HFFc6 (cell line): ENCODE measurements around the gene IL10RA. TPM values are rescaled to one million over a fixed set of nuclear protein-coding genes. Genes with fewer than 3 reads are reported as not detected.

Experiments
- DNase-seq: peaks from one replicate; pipeline ENCODE4 v3.0.0-alpha.2; 2018
- H3K27ac Mint-ChIP-seq: 2 replicates; pipeline ENCODE4 v1.8.0; 2020; ENCODE audit warnings: mild to moderate bottlenecking, mixed read lengths
- H3K27me3 Mint-ChIP-seq: 2 replicates; pipeline ENCODE4 v1.8.0; 2021; ENCODE audit warnings: mild to moderate bottlenecking, moderate library complexity, mixed read lengths; ENCODE audit not compliant: insufficient read depth
- H3K36me3 Mint-ChIP-seq: 2 replicates; pipeline ENCODE4 v1.8.0; 2021; ENCODE audit warnings: low read depth, mixed read lengths
- H3K4me1 Mint-ChIP-seq: 2 replicates; pipeline ENCODE4 v1.8.0; 2020; ENCODE audit warnings: low read depth, mixed read lengths
- H3K4me3 Mint-ChIP-seq: 2 replicates; pipeline ENCODE4 v1.8.0; 2020; ENCODE audit warnings: mild to moderate bottlenecking, moderate library complexity, mixed read lengths
- H3K9me3 Mint-ChIP-seq: 2 replicates; pipeline ENCODE4 v1.8.0; 2020; ENCODE audit warnings: mild to moderate bottlenecking, mixed read lengths
- total RNA-seq, 6 experiments: library from RNA; stranded (reverse); fragmentation: NEBNext Ultra II Directional; extraction: Animal tissue kit (Norgen Biotek cat#: 25700); gene quantifications; 2 replicates in 1 of 6; 3 replicates in 5 of 6; pipeline ENCODE4 v1.2.3, GENCODE V29; 2021
- TF ChIP-seq, protein P1 (sequence below): fragments of 200-600 bp; sonication (generic); IDR thresholded peaks from 2 replicates; pipeline ENCODE4 v1.5.0; 2021; ENCODE audit warnings: antibody characterized with exemption, mild to moderate bottlenecking

The IL10RA gene
- total RNA-seq, 6 experiments from 2014 or later, result not detected

DNA sequence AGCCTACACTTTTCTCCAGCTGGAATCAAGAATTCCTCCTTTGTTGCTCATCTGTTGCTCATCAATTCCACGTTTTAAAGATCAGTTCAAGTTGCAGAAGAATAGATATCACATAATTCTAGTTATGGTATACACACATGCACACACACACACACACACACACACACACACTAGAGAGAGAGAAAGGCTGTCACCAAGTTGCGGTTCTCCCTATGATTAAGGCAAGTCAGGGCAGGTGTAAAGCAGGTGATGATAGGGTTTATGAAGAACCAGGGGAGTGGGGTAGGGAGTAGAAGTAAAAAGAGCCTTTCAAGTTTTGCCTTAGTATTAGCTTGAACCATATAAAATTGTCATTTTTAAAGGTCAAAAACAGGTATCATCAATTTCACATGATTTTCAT lies 59.0 kb downstream of the IL10RA start:
- H3K27me3 Mint-ChIP-seq, result peaks cover 20% of the 10 kb centered on the region
- no peak overlapping the region for H3K4me3 Mint-ChIP-seq
- H3K9me3 Mint-ChIP-seq, result no peaks in the 10 kb centered on the region
- TF ChIP-seq, protein P1, sequence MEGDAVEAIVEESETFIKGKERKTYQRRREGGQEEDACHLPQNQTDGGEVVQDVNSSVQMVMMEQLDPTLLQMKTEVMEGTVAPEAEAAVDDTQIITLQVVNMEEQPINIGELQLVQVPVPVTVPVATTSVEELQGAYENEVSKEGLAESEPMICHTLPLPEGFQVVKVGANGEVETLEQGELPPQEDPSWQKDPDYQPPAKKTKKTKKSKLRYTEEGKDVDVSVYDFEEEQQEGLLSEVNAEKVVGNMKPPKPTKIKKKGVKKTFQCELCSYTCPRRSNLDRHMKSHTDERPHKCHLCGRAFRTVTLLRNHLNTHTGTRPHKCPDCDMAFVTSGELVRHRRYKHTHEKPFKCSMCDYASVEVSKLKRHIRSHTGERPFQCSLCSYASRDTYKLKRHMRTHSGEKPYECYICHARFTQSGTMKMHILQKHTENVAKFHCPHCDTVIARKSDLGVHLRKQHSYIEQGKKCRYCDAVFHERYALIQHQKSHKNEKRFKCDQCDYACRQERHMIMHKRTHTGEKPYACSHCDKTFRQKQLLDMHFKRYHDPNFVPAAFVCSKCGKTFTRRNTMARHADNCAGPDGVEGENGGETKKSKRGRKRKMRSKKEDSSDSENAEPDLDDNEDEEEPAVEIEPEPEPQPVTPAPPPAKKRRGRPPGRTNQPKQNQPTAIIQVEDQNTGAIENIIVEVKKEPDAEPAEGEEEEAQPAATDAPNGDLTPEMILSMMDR, result no peak
- H3K4me1 Mint-ChIP-seq, result no peaks in the 10 kb centered on the region
- H3K36me3 Mint-ChIP-seq, result no peaks in the 10 kb centered on the region
- H3K27ac Mint-ChIP-seq, result no peak overlapping the region
- DNase-seq, result no peak

DNA sequence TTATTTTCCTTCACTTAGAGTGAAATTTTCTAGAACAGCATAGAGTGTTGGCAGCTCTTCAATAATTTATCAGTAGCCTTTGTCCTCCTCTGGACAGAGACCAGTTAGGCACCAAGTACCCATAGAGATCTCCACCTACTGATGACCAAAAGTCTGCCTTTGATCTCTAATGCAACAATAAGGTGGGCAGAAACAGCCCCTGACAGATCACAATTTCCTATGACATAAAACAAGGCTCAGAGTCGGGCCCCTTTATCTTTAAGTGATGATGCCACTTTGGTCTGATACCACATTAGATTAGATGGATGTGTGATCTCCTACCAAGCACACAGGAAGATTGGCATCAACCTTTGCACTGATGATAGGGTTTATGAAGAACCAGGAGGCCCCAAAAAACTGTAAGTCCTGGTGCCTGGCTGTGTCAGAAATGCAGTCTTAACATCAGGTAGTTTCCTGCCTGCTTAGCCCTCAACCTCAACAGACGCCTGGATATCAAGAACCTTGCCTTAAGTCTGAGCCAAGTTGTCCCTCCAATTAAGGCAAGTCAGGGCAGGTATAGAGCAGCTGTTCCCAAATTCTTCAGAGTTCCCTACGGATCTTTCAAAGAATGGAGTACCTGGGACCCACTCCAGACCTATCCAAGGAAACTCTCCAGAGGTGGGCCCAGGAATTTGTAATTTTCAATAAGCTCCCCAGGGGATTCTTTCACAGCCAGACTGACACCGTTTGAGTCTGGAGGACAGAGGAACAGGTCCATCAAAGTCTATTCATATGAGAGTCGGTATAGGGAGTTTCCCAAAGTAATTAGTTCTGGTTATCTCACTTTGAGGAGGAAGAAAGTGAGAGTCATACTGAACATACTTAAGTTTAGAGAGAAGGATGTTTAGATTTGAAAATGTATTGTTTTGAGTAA lies 60.1 kb downstream of the IL10RA start:
- Mint-ChIP-seq H3K27me3 (peaks cover 23% of the 10 kb centered on the region), H3K4me3 (no peak overlapping the region), H3K27ac (no peak overlapping the region), H3K9me3 (no peaks in the 10 kb centered on the region), H3K36me3 (no peaks in the 10 kb centered on the region), H3K4me1 (no peaks in the 10 kb centered on the region)
- TF ChIP-seq, protein P1, result no peak
- DNase-seq, result no peak

DNA sequence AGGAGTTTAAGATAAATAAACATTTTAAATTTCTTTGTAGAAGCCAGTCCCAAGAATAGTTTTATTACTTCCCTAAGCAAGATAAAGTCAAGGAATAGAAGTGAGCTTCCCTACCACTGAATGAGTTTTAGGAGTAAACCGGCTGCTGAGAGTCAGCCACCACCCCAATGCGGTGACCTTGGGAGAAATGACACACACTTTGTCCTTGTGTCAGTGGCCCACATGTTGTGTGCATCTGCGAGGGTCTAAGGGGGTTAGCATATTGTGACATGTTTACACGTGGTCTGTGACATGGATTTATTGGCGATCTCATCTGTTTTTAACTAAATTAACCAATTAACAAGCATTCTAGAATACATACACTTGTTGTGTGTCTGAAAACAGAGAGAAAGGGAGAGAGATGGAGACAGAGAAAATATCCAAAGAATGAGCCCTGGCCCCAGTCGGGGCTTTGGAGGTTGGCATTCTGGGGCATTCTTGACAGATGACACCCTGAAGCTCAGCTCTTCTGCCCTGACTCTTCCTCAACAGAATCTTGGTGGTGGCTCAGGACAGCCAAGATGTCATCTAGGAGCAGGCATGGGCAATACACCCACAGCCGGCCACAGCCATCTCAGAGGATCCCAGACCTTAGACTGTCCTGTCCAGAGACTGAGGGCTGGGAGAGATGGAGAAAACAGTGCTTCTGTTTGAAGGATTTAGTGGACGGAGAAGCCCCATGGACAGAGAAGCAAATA lies 60.9 kb downstream of the IL10RA start:
- H3K9me3 Mint-ChIP-seq, result no peaks in the 10 kb centered on the region
- no peak overlapping the region for H3K4me3 Mint-ChIP-seq
- no peak for DNase-seq
- no peak overlapping the region for H3K27ac Mint-ChIP-seq
- H3K36me3 Mint-ChIP-seq, result no peaks in the 10 kb centered on the region
- peaks cover 28% of the 10 kb centered on the region for H3K27me3 Mint-ChIP-seq
- TF ChIP-seq, protein P1, result no peak
- no peaks in the 10 kb centered on the region for H3K4me1 Mint-ChIP-seq

DNA sequence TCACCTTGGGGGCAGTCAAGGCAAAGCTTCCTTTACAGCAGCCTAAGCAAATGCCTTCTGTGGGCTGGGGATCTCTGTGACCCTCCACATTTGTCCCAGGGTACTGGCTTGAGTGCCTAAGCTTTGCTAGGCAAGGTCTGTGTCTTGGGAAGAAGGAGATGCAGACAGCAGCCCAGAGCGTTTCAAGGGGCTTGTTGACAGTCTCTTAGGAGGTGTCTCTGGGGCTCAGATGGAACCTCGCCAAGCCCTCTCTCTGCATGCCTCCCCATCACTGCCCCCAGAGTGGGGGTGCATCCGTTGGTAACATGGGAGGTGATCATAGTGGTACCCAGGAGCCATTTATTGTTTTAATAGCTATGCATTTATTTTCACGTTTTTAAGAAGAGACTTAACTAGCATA lies 61.6 kb downstream of the IL10RA start:
- Mint-ChIP-seq H3K4me1 (no peaks in the 10 kb centered on the region), H3K4me3 (no peak overlapping the region), H3K27ac (no peak overlapping the region), H3K9me3 (no peaks in the 10 kb centered on the region), H3K27me3 (peaks cover 28% of the 10 kb centered on the region), H3K36me3 (no peaks in the 10 kb centered on the region)
- no peak for DNase-seq
- TF ChIP-seq, protein P1, result no peak

DNA sequence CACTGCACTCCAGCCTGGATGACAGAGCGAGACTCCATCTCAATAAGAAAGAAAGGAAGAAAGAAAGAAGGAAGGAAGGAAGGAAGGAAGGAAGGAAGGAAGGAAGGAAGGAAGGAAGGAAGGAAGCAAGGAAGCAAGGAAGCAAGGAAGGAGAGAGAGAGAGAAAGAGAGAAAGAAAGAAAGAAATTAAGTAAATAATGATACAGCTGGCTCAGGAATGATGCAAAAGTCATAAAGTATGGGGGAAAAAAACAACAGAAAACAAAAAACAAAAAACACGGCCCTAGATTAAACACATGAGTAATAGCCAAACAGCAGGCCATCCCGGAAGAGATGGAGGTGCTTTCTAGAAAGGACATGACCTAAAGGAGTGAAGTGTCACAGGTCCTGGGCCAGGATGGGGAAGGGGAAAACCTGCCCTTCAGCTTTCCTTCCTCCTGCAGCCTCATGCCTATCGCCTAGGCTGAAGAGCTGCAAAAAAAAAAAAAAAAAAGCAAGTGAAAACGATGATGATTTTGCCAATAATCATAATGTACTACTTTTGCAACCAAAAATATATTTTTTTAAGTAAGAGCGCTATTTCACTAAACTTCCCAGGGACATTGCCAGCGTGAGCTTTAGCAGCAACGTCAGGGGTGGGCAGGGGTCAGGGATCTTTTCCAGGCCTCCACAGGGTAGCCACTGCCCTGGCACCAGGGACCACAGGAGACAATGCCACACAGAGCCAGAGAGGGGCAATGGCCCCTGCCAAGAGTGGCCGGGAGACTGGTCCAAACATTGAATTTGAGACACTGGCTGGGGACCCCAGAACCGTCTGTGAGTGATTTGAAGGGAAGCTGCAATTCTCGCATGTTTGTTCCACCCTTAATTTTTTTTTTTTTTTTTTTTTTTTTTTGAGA lies 62.5 kb downstream of the IL10RA start:
- Mint-ChIP-seq H3K4me1 (no peaks in the 10 kb centered on the region), H3K27me3 (peaks cover 33% of the 10 kb centered on the region), H3K36me3 (no peaks in the 10 kb centered on the region), H3K27ac (no peak overlapping the region), H3K4me3 (no peak overlapping the region), H3K9me3 (no peaks in the 10 kb centered on the region)
- no peak for DNase-seq
- TF ChIP-seq, protein P1, result no peak
